H1 (cell line): ENCODE measurements around the gene UBE3A. TPM values are rescaled to one million over a fixed set of nuclear protein-coding genes. Genes with fewer than 3 reads are reported as not detected.

ENCODE experiments used
- CTCF ChIA-PET: fragments of 300-600 bp; sonication (Branson Sonifier 250); formaldehyde crosslinking; loops from one replicate; lab custom pipeline; 2021; ENCODE audit not compliant: partially characterized antibody; lab: Charles Lee
- POLR2A ChIA-PET: fragments of 300-600 bp; sonication (Branson Sonifier 250); formaldehyde crosslinking; loops from one replicate; lab custom pipeline; 2021; ENCODE audit warnings: inconsistent platforms; ENCODE audit not compliant: partially characterized antibody; lab: Charles Lee
- DNase-seq, 2 experiments: peaks; one replicate each; pipeline versions ENCODE4 v3.0.0 to v3.0.0-alpha.2; 2010 to 2022; ENCODE audit warnings: low spot score in 2 of 2, low read depth in 1 of 2, mixed read lengths in 1 of 2
- FAIRE-seq: peaks from 2 replicates; lab custom pipeline; 2011; peaks lifted over from hg19 to GRCh38; lab: Jason Lieb, UNC
- H2AFZ ChIP-seq: 2 replicates; pipeline ENCODE4 v1.8.1; 2012; ENCODE audit warnings: low read length, inconsistent platforms
- H2AK5ac ChIP-seq: 2 replicates; pipeline ENCODE4 v1.6.1; 2013; ENCODE audit warnings: low read depth, low read length
- H2BK120ac ChIP-seq: replicated peaks from 2 replicates; pipeline ENCODE3; 2013; ENCODE audit warnings: low read depth, low read length, inconsistent platforms
- H2BK12ac ChIP-seq: 2 replicates; pipeline ENCODE4 v1.6.1; 2013; ENCODE audit warnings: low read depth, low read length
- H2BK15ac ChIP-seq: 2 replicates; pipeline ENCODE4 v1.6.1; 2013; ENCODE audit warnings: low read length
- H2BK20ac ChIP-seq: 2 replicates; pipeline ENCODE4 v1.6.1; 2013; ENCODE audit warnings: low read length
- H2BK5ac ChIP-seq: 2 replicates; pipeline ENCODE4 v1.6.1; 2013; ENCODE audit warnings: low read depth, low read length
- H3K14ac ChIP-seq: 2 replicates; pipeline ENCODE4 v1.6.1; 2013; ENCODE audit warnings: inconsistent platforms; ENCODE audit not compliant: insufficient read length
- H3K18ac ChIP-seq: 2 replicates; pipeline ENCODE4 v1.6.1; 2013; ENCODE audit warnings: low read length; ENCODE audit errors: extremely low read depth
- H3K23ac ChIP-seq: 2 replicates; pipeline ENCODE4 v1.6.1; 2013; ENCODE audit warnings: inconsistent platforms; ENCODE audit not compliant: insufficient read length
- H3K23me2 ChIP-seq: 2 replicates; pipeline ENCODE4 v1.6.1; 2013; ENCODE audit warnings: low read depth, low read length
- H3K27ac ChIP-seq: 2 replicates; pipeline ENCODE4 v1.6.1; 2011; ENCODE audit warnings: low read depth, low read length, inconsistent platforms
- H3K27me3 ChIP-seq, 4 experiments: replicated peaks in 1 of 4; 1 replicate in 1 of 4; 2 replicates in 3 of 4; pipeline versions ENCODE4 v1.6.1 to v1.8.1; 2011 to 2013; ENCODE audit warnings: low read length in 3 of 4, mild to moderate bottlenecking in 3 of 4, inconsistent platforms in 2 of 4, mixed read lengths in 2 of 4, moderate library complexity in 1 of 4; ENCODE audit not compliant: control insufficient read depth in 3 of 4, insufficient read depth in 3 of 4; ENCODE audit errors: extremely low read depth in 1 of 4
- H3K36me3 ChIP-seq, 4 experiments: 2 replicates each; pipeline versions ENCODE4 v1.6.1 to v1.8.1; 2011 to 2013; ENCODE audit warnings: mild to moderate bottlenecking in 4 of 4, low read length in 3 of 4, moderate library complexity in 2 of 4, control low read depth in 1 of 4, inconsistent platforms in 1 of 4; ENCODE audit not compliant: insufficient read depth in 4 of 4, control insufficient read depth in 2 of 4
- H3K4ac ChIP-seq: replicated peaks from 2 replicates; pipeline ENCODE3; 2013; ENCODE audit warnings: low read length, low read depth, mixed read lengths, inconsistent platforms; ENCODE audit not compliant: insufficient read length
- H3K4me1 ChIP-seq, 4 experiments: replicated peaks in 1 of 4; 1 replicate in 1 of 4; 2 replicates in 3 of 4; pipeline versions ENCODE4 v1.6.1 to v1.8.1; 2011 to 2013; ENCODE audit warnings: low read length in 3 of 4, inconsistent platforms in 2 of 4, mixed read lengths in 1 of 4; ENCODE audit not compliant: insufficient read depth in 4 of 4, control insufficient read depth in 3 of 4
- H3K4me2 ChIP-seq, 2 experiments: 2 replicates each; pipeline versions ENCODE4 v1.6.1 to v1.8.1; 2011 to 2013; ENCODE audit warnings: low read depth in 2 of 2, low read length in 2 of 2, control low read depth in 1 of 2, inconsistent platforms in 1 of 2, mild to moderate bottlenecking in 1 of 2; ENCODE audit not compliant: insufficient read depth in 1 of 2
- H3K4me3 ChIP-seq, 4 experiments: fragments of 200-600, 300-600 bp in 1 of 4; sonication (generic), shearing (Covaris generic), sonication (Bioruptor Twin) in 1 of 4; 2 replicates each; pipeline versions ENCODE4 v1.5.1 to v1.8.1; 2011 to 2016; ENCODE audit warnings: low read length in 4 of 4, low read depth in 3 of 4, control low read depth in 2 of 4, inconsistent platforms in 2 of 4, mild to moderate bottlenecking in 2 of 4, mixed read lengths in 1 of 4, moderate library complexity in 1 of 4; ENCODE audit not compliant: insufficient read depth in 2 of 4; ENCODE audit errors: extremely low read depth in 1 of 4
- H3K56ac ChIP-seq: replicated peaks from 2 replicates; pipeline ENCODE3; 2013; ENCODE audit warnings: low read depth, mild to moderate bottlenecking, mixed read lengths, low read length, inconsistent platforms; ENCODE audit not compliant: insufficient read length
- H3K79me1 ChIP-seq: 2 replicates; pipeline ENCODE4 v1.6.1; 2013; ENCODE audit warnings: low read depth, low read length, control low read depth
- H3K79me2 ChIP-seq, 2 experiments: 2 replicates each; pipeline versions ENCODE4 v1.6.1 to v1.8.1; 2012 to 2013; ENCODE audit warnings: low read length in 2 of 2, mild to moderate bottlenecking in 2 of 2, inconsistent platforms in 1 of 2; ENCODE audit not compliant: insufficient read depth in 2 of 2, control insufficient read depth in 1 of 2
- H3K9ac ChIP-seq, 4 experiments: replicated peaks in 1 of 4; 1 replicate in 1 of 4; 2 replicates in 3 of 4; pipeline versions ENCODE4 v1.6.1 to v1.8.1; 2011 to 2013; ENCODE audit warnings: low read depth in 3 of 4, low read length in 3 of 4, control low read depth in 2 of 4, mild to moderate bottlenecking in 2 of 4, moderate library complexity in 2 of 4, inconsistent platforms in 1 of 4; ENCODE audit errors: extremely low read depth in 1 of 4
- H3K9me3 ChIP-seq, 2 experiments: 2 replicates each; pipeline versions ENCODE4 v1.6.1 to v1.8.1; 2012 to 2013; ENCODE audit warnings: mild to moderate bottlenecking in 2 of 2, moderate library complexity in 2 of 2, control low read depth in 1 of 2, inconsistent platforms in 1 of 2, low read depth in 1 of 2, low read length in 1 of 2, mixed read lengths in 1 of 2; ENCODE audit not compliant: insufficient read depth in 2 of 2
- H4K20me1 ChIP-seq, 2 experiments: replicated peaks in 1 of 2; 2 replicates each; pipeline versions ENCODE3 to v1.8.1; 2011 to 2013; ENCODE audit warnings: inconsistent platforms in 2 of 2, low read length in 2 of 2, mild to moderate bottlenecking in 1 of 2; ENCODE audit not compliant: insufficient read depth in 2 of 2, control insufficient read depth in 1 of 2
- H4K5ac ChIP-seq: 2 replicates; pipeline ENCODE4 v1.6.1; 2013; ENCODE audit warnings: low read length, low read depth, mixed read lengths, inconsistent platforms; ENCODE audit not compliant: insufficient read length
- H4K8ac ChIP-seq: 2 replicates; pipeline ENCODE4 v1.8.0; 2013; ENCODE audit warnings: mild to moderate bottlenecking, moderate library complexity, low read length, inconsistent platforms; ENCODE audit not compliant: insufficient read depth; ENCODE audit errors: extremely low read depth
- H4K91ac ChIP-seq: replicated peaks from 2 replicates; pipeline ENCODE3; 2013; ENCODE audit warnings: low read length, mixed read lengths, inconsistent platforms; ENCODE audit not compliant: insufficient read length
- ASH2L ChIP-seq: fragments of 200-600, 300-600 bp; sonication (generic); IDR thresholded peaks from one replicate; pipeline ENCODE4 v1.7.1; 2017; ENCODE audit warnings: low read length
- BCL11A ChIP-seq, 2 experiments: IDR thresholded peaks; one replicate each; pipeline ENCODE4 v1.6.1; 2011; ENCODE audit warnings: low read depth in 2 of 2, low read length in 2 of 2, mild to moderate bottlenecking in 2 of 2
- CBX8 ChIP-seq: fragments of 300-800, 300-1000 bp; sonication (generic); IDR thresholded peaks from 2 replicates; pipeline ENCODE4 v1.7.1; 2016; ENCODE audit warnings: low read depth, low read length, borderline replicate concordance
- CEBPB ChIP-seq: IDR thresholded peaks from 2 replicates; pipeline ENCODE4 v1.6.1; 2012; ENCODE audit warnings: low read depth, low read length
- CHD1 ChIP-seq: IDR thresholded peaks from 2 replicates; pipeline ENCODE4 v1.6.1; 2012; ENCODE audit warnings: low read depth, low read length, improper control_type of control experiment
- CREB1 ChIP-seq: IDR thresholded peaks from 2 replicates; pipeline ENCODE4 v1.6.1; 2012; ENCODE audit warnings: inconsistent platforms
- KDM1A ChIP-seq: fragments of 200-600, 300-600 bp; sonication (generic); IDR thresholded peaks from 2 replicates; pipeline ENCODE4 v1.7.1; 2016; ENCODE audit warnings: mild to moderate bottlenecking, low read length, borderline replicate concordance
- MAFK ChIP-seq: IDR thresholded peaks from 2 replicates; pipeline ENCODE4 v1.6.1; 2012; ENCODE audit warnings: low read depth, mild to moderate bottlenecking, improper control_type of control experiment, low read length
- RFX5 ChIP-seq: IDR thresholded peaks from 2 replicates; pipeline ENCODE4 v1.6.1; 2011; ENCODE audit warnings: low read depth, low read length, improper control_type of control experiment, borderline replicate concordance
- SIRT6 ChIP-seq: IDR thresholded peaks from one replicate; pipeline ENCODE4 v1.7.1; 2012; ENCODE audit warnings: low read length, inconsistent platforms
- SIX5 ChIP-seq: IDR thresholded peaks from 2 replicates; pipeline ENCODE4 v1.6.1; 2011; ENCODE audit warnings: mild to moderate bottlenecking, low read depth, low read length
- SP1 ChIP-seq: IDR thresholded peaks from 2 replicates; pipeline ENCODE4 v1.6.1; 2011; ENCODE audit warnings: low read depth, low read length
- SP2 ChIP-seq: IDR thresholded peaks from 2 replicates; pipeline ENCODE4 v1.6.1; 2012; ENCODE audit warnings: mild to moderate bottlenecking, low read length, inconsistent platforms
- TAF7 ChIP-seq: optimal IDR thresholded peaks from 2 replicates; pipeline ENCODE3; 2011; ENCODE audit warnings: low read depth, mild to moderate bottlenecking, inconsistent platforms, low read length, moderate library complexity, borderline replicate concordance
- TEAD4 ChIP-seq: IDR thresholded peaks from 2 replicates; pipeline ENCODE4 v1.6.1; 2012; ENCODE audit warnings: low read depth, low read length, inconsistent platforms, mixed read lengths
- WGBS, 2 experiments: shearing (Covaris generic) in 1 of 2; methylation state at CpG; one replicate each; pipeline versions ENCODE4 v1.1.6 to v1.1.7; 2013 to 2015; ENCODE audit warnings: low lambda C conversion rate in 2 of 2, mixed read lengths in 2 of 2, inconsistent platforms in 1 of 2, low coverage in 1 of 2, missing lambda C conversion rate in 1 of 2; ENCODE audit not compliant: insufficient replicate concordance in 2 of 2, insufficient coverage in 1 of 2, insufficient read length in 1 of 2; ENCODE audit errors: extremely low coverage in 1 of 2, missing lambda C conversion rate in 1 of 2; 5-methylcytosine and 5-hydroxymethylcytosine counted together
- polyA plus RNA-seq, 7 experiments: library from polyadenylated mRNA; depleted of rRNA in 3 of 7; stranded (reverse) in 5 of 7; unstranded in 2 of 7; fragments of >200 nt in 5 of 7; fragments of 200-250 nt in 2 of 7; gene quantifications; 1 replicate in 5 of 7; 2 replicates in 1 of 7; 4 replicates in 1 of 7; pipeline versions ENCODE4 v1.2.1 to v1.2.3, GENCODE V29; 2011 to 2013; ENCODE audit warnings: missing spikeins in 2 of 7, mixed read lengths in 2 of 7
- total RNA-seq: library from RNA; stranded (reverse); fragmentation: NEBNext Ultra II Directional; extraction: Animal tissue kit (Norgen Biotek cat#: 25700); gene quantifications from 2 replicates; pipeline ENCODE4 v1.2.1, GENCODE V29; 2021

The UBE3A gene
- total and polyA plus RNA-seq, 2 of the 8 experiments (the other 6 are each of a cell fraction or from before 2014, with no cell fraction given), result 13.8 to 110 TPM

DNA sequence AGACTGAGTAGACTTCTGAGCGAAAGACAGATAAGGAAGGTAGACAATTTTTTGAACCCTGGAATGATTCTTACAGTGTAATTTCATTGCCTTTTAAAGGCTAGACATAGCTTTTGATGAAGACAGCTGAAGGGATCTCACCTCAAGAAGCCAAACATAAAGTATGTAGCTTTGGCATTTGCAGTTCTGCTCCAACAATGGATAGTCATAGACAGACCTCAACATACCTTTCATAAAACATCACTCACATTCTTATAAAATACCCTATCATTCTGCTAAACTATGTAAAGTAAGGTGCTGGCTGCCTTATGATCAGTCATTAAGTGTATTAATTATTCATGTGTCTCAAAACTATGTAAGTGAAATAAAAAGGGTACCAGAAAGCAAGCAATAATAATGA, 70.0 kb downstream of the UBE3A start:
- Histone ChIP-seq H3K23ac (no peak overlapping the region), H3K4me3 (no peak overlapping the region), H2BK15ac (no peak overlapping the region), H3K9ac (no peak overlapping the region), H3K27me3 (no peaks in the 10 kb centered on the region), H2AFZ (no peak overlapping the region), H4K20me1 (no peaks in the 10 kb centered on the region), H3K79me2 (peaks cover 0 to 30% of the 10 kb centered on the region in 2 experiments; a peak in 3 of 4 replicates), H2BK20ac (no peak overlapping the region), H3K36me3 (peaks cover 0 to 22% (median 11%) of the 10 kb centered on the region in 4 experiments; a peak in 6 of 8 replicates), H4K5ac (no peak overlapping the region), H2AK5ac (no peak overlapping the region), H3K4me1 (no peaks in the 10 kb centered on the region), H2BK5ac (no peak overlapping the region), H3K79me1 (no peaks in the 10 kb centered on the region), H3K4ac (no peak overlapping the region), H3K56ac (no peak overlapping the region), H2BK120ac (no peak overlapping the region), H3K14ac (no peak overlapping the region), H3K9me3 (no peaks in the 10 kb centered on the region), H3K27ac (no peak overlapping the region), H3K23me2 (no peaks in the 10 kb centered on the region), H3K18ac (no peak overlapping the region)
- FAIRE-seq (no peak), DNase-seq (no peak)
- ChIA-PET POLR2A (interaction anchor here (1.5 kb wide), 1 partner anchor 11 kb away, joined by 4 read pairs; no protein-coding TSS in a partner anchor), CTCF (interaction anchor here (0.5 kb wide), 1 partner anchor 159 kb away, joined by 3 read pairs; no protein-coding TSS in a partner anchor)
- TF ChIP-seq SP2 (no peak), SP1 (no peak), CREB1 (no peak), RFX5 (no peak), ASH2L (no peak), CEBPB (no peak), MAFK (no peak), CHD1 (no peak), TAF7 (no peak), SIX5 (no peak), SIRT6 (no peak), BCL11A (IDR thresholded peaks at IDR 0.05; ENCODE audit: low read depth in 2 of 2, low read length in 2 of 2) (no peak), TEAD4 (no peak), CBX8 (no peak), KDM1A (no peak)
- TF ChIP-seq, all 59 proteins: peak for 0
- 95% methylated on average over 1 of the region's 1 CpG; no CpG with 5 or more reads in 1 of the 2 experiments for WGBS, 2 experiments
- Histone ChIP-seq H2BK12ac (no peak overlapping the region), H4K8ac (no peak overlapping the region), H3K4me2 (no peak overlapping the region), H4K91ac (no peak overlapping the region)
